Activated CD4-positive, alpha-beta T cell treated with anti-CD3 and anti-CD28 coated beads, Interleukin-2, amount 10 ng/mL, durations not matched to agents 7 days and 5 days (primary cell): ENCODE data around the gene PRODH2. TPM values are rescaled to one million over a fixed set of nuclear protein-coding genes. Genes with fewer than 3 reads are reported as not detected.
A peak's percentile ranks its signal among the peaks of the same experiment; 100 is the strongest.
"Not testable (repeated sequence)": the region's sequence is repeated elsewhere in the genome, so short reads cannot be mapped to it uniquely, and the experiment has no call there.

ENCODE experiments used
- CTCF ChIA-PET: fragments of 350-600 bp; sonication (Branson Sonifier 250); formaldehyde crosslinking; loops from one replicate; lab custom pipeline; 2021; ENCODE audit warnings: antibody characterized with exemption; lab: Charles Lee
- POLR2A ChIA-PET: fragments of 350-600 bp; sonication (Branson Sonifier 250); formaldehyde crosslinking; loops from one replicate; lab custom pipeline; 2021; ENCODE audit warnings: antibody characterized with exemption; lab: Charles Lee
- DNase-seq: peaks from one replicate; pipeline ENCODE4 v3.0.0-alpha.2; 2020
- H3K27ac Mint-ChIP-seq: one replicate; pipeline ENCODE4 v1.8.0; 2021; ENCODE audit warnings: mild to moderate bottlenecking, moderate library complexity, mixed read lengths
- H3K27me3 Mint-ChIP-seq: one replicate; pipeline ENCODE4 v1.8.0; 2021; ENCODE audit warnings: mixed read lengths
- H3K36me3 Mint-ChIP-seq: one replicate; pipeline ENCODE4 v1.8.0; 2021; ENCODE audit warnings: low read depth, mixed read lengths
- H3K4me1 Mint-ChIP-seq: one replicate; pipeline ENCODE4 v1.8.0; 2021; ENCODE audit warnings: mixed read lengths
- H3K4me3 Mint-ChIP-seq: one replicate; pipeline ENCODE4 v1.8.0; 2021; ENCODE audit warnings: mild to moderate bottlenecking, moderate library complexity, mixed read lengths
- H3K9me3 Mint-ChIP-seq: one replicate; pipeline ENCODE4 v1.8.0; 2021; ENCODE audit warnings: mixed read lengths
- total RNA-seq, 2 experiments: library from RNA; stranded (reverse); gene quantifications; one replicate each; pipeline ENCODE4 v1.2.3, GENCODE V29; 2021

The PRODH2 gene
- total RNA-seq, 2 experiments from 2014 or later: not detected

DNA sequence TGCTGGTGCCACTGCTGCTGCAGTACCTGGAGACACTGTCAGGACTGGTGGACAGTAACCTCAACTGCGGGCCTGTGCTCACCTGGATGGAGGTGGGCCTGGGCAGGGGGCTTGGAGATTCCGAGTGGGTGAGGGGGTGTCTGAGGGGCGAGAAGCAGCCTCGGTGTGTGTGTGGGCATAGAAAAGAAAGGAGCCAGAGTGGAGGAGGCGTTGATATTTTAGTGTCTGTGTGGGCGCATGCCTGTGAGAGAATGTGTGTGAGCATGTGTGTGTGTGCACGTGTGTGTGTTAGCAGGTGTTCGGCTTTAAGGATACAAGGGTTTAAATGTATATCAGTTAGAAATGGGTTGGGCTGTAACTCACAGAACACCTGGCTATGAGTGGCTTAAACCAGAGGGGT is 33.6 kb downstream of the PRODH2 start:
- H3K27me3 Mint-ChIP-seq: no peaks in the 10 kb centered on the region
- peaks cover 31% of the 10 kb centered on the region for H3K4me1 Mint-ChIP-seq
- H3K4me3 Mint-ChIP-seq: no peak overlapping the region
- CTCF ChIA-PET: no interaction called here
- no peak for DNase-seq
- peaks cover 28% of the 10 kb centered on the region for H3K36me3 Mint-ChIP-seq
- no peaks in the 10 kb centered on the region for H3K9me3 Mint-ChIP-seq
- POLR2A ChIA-PET: no interaction called here
- no peak overlapping the region for H3K27ac Mint-ChIP-seq

DNA sequence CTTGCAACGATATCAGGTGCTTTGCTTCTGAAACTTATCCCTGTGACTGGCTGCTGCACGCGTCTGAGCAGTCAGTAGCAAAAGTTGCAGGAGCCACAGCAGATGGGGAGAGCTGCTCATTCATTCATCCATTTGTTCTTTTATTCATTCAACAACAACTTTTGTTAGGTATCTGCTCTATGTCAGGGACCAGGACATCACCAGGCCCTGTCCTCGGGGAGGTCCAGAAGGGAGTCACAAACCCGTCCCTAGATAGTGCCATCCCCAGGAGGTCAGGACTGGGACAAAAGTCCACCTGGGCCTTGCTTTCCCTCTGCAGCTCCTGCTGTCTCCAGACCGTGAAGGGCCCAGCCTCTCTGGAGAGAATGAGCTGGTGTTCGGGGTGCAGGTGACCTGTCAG is 34.7 kb downstream of the PRODH2 start:
- H3K4me3 Mint-ChIP-seq: no peak overlapping the region
- no peaks in the 10 kb centered on the region for H3K9me3 Mint-ChIP-seq
- peaks cover 28% of the 10 kb centered on the region for H3K36me3 Mint-ChIP-seq
- no peak for DNase-seq
- no peak overlapping the region for H3K27ac Mint-ChIP-seq
- ChIA-PET POLR2A (no interaction called here), CTCF (interaction anchor here (1.1 to 1.5 kb wide), 2 partner anchors 15 to 30 kb away, joined by 3 to 4 read pairs; partner anchors contain the start of gene LIN37)
- H3K4me1 Mint-ChIP-seq: peaks cover 31% of the 10 kb centered on the region
- no peaks in the 10 kb centered on the region for H3K27me3 Mint-ChIP-seq

DNA sequence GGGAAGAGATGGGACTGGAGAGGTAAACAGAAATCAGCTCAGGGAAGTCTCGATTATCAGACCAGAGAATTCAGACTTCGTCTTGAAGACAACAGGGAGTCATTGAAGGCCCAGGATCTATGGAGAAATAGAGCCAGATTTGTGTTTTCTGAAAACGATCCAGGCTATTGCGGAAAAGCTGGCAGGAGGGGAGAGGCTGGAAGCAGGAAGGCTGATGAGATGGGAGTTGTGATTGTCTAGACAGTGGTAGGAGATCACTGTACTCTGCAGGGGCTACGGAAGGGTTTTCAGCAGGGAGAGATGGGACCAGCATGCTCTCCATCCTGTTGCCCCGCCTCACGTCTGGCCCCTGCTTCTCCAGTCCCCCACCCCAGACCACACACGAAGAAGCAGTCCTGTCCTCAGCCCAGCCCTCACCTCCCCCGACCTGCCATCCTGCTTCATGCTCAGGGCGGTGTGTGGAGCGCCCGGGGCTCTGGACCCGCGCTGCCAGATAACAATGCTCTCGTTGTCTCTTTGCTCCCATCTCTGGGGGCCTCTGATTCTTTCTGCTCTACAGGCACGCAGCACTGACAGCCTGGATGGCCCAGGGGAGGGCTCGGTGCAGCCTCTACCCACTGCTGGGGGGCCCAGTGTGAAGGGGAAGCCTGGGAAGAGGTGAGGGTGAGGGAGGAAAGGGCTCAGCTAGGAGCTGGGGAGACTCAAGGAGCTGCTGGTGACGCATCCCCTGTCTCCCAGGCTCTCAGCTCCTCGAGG is 35.4 kb downstream of the PRODH2 start:
- peak overlapping the region; percentile 82 for H3K4me3 Mint-ChIP-seq
- ChIA-PET POLR2A (no interaction called here), CTCF (interaction anchor here (1.1 to 1.5 kb wide), 3 partner anchors 15 to 33 kb away, joined by 3 to 4 read pairs (median 3); partner anchors contain the start of gene LIN37)
- H3K27ac Mint-ChIP-seq: no peak overlapping the region
- peaks cover 31% of the 10 kb centered on the region for H3K4me1 Mint-ChIP-seq
- peaks cover 24% of the 10 kb centered on the region for H3K36me3 Mint-ChIP-seq
- no peaks in the 10 kb centered on the region for H3K9me3 Mint-ChIP-seq
- DNase-seq: no peak
- H3K27me3 Mint-ChIP-seq: no peaks in the 10 kb centered on the region

DNA sequence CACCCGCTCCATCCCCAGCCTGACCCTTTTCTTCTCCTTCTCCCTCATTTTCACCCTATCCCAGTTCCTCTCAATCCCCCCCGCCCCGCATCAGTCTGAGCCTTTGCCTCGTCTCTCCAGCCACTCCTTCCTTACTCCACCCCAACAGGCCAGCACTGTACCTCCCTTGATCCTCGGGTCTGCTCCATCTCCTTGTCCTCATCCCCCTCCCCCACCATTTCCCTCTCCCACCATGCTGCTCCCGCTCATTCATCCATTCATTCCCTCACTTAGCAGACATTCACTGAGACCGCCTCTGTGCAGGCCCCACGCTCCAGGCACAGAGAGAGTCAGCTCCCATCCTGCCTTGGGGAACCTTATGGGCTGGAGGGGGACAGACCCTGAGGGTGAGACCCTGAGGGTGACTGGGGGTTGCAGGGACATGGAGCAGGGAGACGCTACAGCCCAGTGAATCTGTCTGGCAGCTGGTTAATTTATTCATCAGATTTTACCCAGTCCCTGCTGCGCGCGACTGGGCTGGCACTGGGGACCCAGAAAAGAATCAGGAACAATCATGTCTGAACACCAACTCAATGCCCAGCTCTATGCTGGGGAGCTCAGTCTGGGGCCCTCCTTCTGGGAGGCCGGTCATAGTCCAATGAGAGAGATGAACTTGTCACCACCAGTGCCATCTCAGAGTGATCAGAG is 36.4 kb downstream of the PRODH2 start:
- H3K36me3 Mint-ChIP-seq: peaks cover 17% of the 10 kb centered on the region
- ChIA-PET CTCF (interaction anchor here (1.1 to 1.5 kb wide), 2 partner anchors 28 to 32 kb away, joined by 3 to 4 read pairs; partner anchors contain the start of gene LIN37), POLR2A (no interaction called here)
- no peak for DNase-seq
- H3K27me3 Mint-ChIP-seq: no peaks in the 10 kb centered on the region
- H3K4me3 Mint-ChIP-seq: peak overlapping the region; percentile 82
- peaks cover 31% of the 10 kb centered on the region for H3K4me1 Mint-ChIP-seq
- no peaks in the 10 kb centered on the region for H3K9me3 Mint-ChIP-seq
- peak overlapping the region; percentile 80 for H3K27ac Mint-ChIP-seq

DNA sequence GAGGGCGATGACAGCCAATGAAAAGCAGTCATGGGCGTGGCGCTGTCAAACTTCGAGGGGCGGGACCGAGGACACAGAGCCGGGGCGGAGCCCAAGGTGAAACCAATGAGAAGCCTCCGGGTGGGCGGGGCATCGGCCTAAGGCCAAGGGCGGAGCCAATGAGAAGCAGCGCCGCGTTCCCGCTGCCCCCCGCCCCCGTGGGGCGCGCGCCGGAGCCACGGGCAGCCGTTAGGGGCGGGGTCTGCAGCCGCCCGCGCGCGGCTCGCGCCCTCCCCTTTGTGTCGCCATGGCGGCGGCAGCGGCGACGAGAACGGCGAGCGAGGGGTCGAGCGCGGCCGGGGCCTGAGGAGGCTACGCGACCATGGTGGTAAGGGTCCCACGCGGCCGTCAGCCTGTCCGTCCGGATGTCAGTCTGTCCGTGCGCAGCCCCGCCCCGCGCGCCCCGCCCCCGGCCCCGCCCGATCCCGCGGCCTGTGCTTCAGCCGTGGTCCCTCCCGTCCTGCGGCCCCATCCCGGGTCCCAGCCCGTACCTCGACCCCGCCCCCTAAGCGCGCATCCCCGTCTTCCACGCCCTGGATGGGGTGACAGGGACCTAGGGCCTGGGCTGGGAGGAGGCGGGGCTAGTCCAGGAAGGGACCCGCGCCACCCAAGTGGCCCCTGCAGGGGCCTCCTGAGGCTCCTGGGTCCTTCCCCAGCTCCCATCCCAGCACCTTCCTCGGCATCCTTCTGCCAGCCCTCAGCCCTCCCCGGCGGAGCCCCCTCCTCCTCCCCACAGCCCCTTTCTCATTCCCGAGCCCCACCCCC is 37.1 kb downstream of the PRODH2 start, which contains the start of gene ARHGAP33:
TSS of gene ARHGAP33 (plus strand) at position 267 of the 804 bp plus-strand sequence. CDS start at position 362, 95 bp downstream.
- Mint-ChIP-seq H3K27ac (peak within 1 kb of the TSS; percentile 80), H3K4me3 (peak within 1 kb of the TSS; percentile 82), H3K36me3 (peaks cover 15% of the 10 kb centered on the region), H3K9me3 (no peaks in the 10 kb centered on the region), H3K4me1 (peaks cover 32% of the 10 kb centered on the region), H3K27me3 (no peaks in the 10 kb centered on the region)
- ChIA-PET CTCF (interaction anchor here (1.1 kb wide), 1 partner anchor 31 kb away, joined by 3 read pairs; no protein-coding TSS in a partner anchor), POLR2A (no interaction called here)
- peak; percentile 100 for DNase-seq

DNA sequence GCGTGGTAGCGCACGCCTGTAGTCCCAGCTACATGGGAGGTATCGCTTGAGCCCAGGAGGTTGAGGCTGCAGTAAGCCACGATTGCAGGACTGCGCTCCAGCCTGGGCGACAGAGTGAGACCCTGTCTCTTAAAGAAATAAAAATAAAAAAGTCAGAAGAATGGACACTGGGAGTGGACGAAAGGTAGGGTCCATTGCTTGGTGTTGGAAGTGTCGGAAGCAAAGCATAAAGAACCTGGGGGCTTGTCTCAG is 37.7 kb downstream of the PRODH2 start:
- Mint-ChIP-seq H3K36me3 (peaks cover 16% of the 10 kb centered on the region), H3K27me3 (no peaks in the 10 kb centered on the region), H3K27ac (peak overlapping the region; percentile 65), H3K4me3 (peak overlapping the region; percentile 71), H3K9me3 (no peaks in the 10 kb centered on the region), H3K4me1 (peaks cover 32% of the 10 kb centered on the region)
- ChIA-PET CTCF (no interaction called here), POLR2A (no interaction called here)
- no peak for DNase-seq

DNA sequence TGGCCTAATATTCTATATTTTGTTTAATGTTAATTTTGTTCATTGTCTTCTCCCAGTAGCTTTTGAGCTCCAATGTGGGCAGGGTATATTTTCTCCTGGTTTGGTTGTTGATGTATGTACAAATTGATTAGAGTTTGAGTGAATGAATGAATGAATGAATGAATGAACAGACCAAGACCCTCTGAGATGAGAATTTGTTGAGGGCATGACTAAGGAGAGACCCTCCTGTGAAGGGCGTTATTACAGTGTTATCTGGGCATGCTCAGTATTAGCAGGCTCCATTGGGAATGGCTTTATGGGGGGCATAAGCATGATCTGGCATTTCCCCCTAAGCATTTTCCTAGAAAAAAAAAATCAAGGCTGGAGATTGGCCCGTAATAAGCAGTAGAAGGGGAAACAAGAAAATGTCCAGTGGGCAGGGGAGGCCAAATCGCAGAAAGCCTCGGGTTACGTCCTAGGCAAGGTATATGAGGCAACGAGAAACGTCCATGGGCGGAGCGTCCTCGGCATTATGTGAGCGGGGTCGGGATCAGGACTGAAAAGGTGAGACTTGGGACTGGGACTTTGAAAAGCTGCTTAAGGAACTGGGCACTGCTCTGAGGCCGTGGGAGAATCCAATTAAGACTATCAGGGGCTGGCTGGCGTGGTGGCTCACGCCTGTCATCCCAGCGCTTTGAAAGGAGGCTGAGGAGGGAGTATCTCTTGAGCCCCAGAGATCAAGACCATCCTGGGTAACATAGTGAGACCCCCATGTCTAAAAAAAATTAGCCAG is 38.2 kb downstream of the PRODH2 start:
- no peak for DNase-seq
- ChIA-PET CTCF (no interaction called here), POLR2A (no interaction called here)
- no peaks in the 10 kb centered on the region for H3K9me3 Mint-ChIP-seq
- no peak overlapping the region for H3K27ac Mint-ChIP-seq
- H3K27me3 Mint-ChIP-seq: no peaks in the 10 kb centered on the region
- peak overlapping the region; percentile 71 for H3K4me3 Mint-ChIP-seq
- peaks cover 32% of the 10 kb centered on the region for H3K4me1 Mint-ChIP-seq
- peaks cover 12% of the 10 kb centered on the region for H3K36me3 Mint-ChIP-seq

DNA sequence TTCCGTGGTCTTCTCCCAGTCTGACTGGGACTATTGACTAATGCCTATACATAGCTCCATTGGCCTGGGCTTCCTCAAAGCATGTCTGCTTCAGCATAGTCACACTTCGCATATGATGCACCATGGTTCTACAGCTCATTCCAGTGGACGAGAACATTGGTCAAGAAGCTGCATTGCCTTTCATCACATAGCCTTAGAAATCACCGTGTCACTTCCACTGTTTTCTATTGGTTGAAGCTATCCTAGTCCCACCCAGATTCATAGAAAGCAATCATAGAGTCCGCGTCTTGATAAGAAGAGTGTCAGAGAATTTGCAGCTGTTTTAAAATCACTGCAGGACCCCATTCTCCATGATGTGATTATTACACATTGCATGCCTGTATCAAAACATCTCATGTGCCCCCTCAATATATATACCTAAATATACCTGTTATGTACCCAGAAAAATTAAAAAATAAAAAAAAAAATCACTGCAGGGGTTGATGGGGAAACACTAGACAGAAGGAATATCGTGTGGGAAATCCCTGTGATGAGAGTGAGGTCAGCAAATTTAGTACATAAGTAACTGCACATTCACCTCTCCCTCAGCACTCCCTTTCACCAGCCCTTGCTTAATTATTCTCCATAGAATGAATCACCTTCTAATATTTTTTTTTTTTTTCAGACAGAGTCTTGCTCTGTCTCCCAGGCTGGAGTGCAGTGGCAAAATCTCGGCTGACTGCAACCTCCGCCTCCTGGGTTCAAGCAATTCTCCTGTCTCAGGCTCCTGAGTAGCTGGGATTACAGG is 39.4 kb downstream of the PRODH2 start:
- Mint-ChIP-seq H3K4me3 (no peak overlapping the region), H3K4me1 (peaks cover 26% of the 10 kb centered on the region), H3K27me3 (no peaks in the 10 kb centered on the region), H3K9me3 (no peaks in the 10 kb centered on the region), H3K36me3 (peaks cover 8% of the 10 kb centered on the region), H3K27ac (no peak overlapping the region)
- POLR2A ChIA-PET: no interaction called here
- CTCF ChIA-PET: interaction anchor here (0.7 to 0.9 kb wide), 3 partner anchors 11 to 36 kb away, joined by 3 read pairs; no protein-coding TSS in a partner anchor
- DNase-seq: no peak

DNA sequence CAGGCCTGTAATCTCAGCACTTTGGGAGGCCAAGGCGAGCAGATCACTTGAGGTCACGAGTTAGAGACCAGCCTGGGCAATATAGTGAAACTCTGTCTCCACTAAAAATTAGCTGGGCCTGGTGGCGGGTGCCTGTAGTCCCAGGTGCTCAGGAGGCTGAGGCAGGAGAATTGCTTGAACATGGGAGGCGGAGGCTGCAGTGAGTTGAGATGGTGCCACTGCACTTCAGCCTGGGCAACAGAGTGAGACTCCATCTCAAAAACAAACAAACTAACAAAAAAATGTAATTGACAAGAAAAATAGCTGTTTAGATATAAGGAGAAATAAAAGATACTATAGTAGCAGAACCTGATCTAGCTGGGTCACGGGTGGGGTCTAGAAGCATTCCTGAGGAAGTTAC is 40.3 kb downstream of the PRODH2 start:
- H3K27me3 Mint-ChIP-seq, DNase-seq, POLR2A ChIA-PET, H3K27ac Mint-ChIP-seq, H3K4me3 Mint-ChIP-seq, H3K9me3 Mint-ChIP-seq: not testable (repeated sequence)
- peaks cover 26% of the 10 kb centered on the region for H3K4me1 Mint-ChIP-seq
- H3K36me3 Mint-ChIP-seq: peaks cover 10% of the 10 kb centered on the region
- CTCF ChIA-PET: interaction anchor here (0.7 to 0.9 kb wide), 3 partner anchors 10 to 37 kb away, joined by 3 read pairs; no protein-coding TSS in a partner anchor

DNA sequence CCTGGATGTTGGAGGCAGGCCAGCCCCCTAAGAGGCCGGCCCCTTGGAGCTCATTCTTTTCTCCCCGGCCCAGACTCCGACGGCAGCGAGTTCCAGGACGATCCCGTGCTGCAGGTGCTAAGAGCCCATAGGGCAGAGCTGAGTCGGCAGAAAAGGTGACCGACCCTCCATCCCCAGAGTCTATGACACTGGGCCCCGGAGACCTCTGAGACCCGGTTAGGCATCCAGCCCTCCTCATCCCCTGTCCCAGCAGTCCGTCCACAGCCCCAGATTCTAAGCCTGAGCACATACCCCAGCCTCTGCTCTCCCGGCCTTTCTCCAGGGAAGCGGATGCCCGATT is 44.6 kb downstream of the PRODH2 start:
- no peak overlapping the region for H3K27ac Mint-ChIP-seq
- H3K27me3 Mint-ChIP-seq: no peaks in the 10 kb centered on the region
- H3K4me3 Mint-ChIP-seq: no peak overlapping the region
- no peak for DNase-seq
- ChIA-PET POLR2A (no interaction called here), CTCF (no interaction called here)
- no peaks in the 10 kb centered on the region for H3K9me3 Mint-ChIP-seq
- H3K4me1 Mint-ChIP-seq: peaks cover 2% of the 10 kb centered on the region
- peaks cover 14% of the 10 kb centered on the region for H3K36me3 Mint-ChIP-seq

DNA sequence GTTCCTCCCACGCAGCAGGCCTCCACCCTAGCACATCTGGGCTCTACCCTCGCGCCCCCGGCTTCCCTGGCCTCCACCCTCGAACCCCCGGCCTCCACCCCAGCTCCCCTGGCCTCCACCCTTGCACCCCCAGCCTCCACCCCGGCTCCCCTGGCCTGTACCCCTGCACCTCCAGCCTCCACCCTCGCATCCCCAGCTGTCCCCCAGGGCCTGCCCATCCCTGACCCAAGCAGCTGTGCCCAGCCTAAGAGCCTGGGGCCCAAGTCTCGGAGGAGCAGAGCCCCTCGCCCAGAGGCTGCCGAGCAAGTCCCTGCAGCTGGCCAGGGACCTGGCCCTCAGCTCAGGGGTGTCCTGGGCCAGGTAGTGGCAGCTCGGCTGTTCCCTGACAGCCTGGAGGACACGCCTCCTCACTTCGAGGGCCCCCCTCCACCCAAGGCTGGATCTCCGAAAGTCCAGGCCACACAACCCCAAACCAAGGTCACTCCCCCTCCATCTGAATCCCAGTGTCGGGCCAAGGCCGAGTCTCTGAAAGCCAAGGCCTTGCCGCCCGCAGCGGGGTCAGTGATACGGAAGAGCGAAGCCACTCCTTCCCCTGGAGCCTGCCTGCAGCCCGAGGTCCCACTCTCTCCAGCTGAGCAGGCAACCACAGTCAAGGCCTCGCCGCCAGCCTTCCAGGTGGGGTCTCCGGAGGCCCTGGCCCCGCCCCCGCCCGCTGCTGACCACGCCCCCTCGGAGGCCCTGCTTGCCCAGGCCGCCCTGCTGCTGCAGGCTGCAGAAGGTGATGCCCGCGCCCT is 45.2 kb downstream of the PRODH2 start:
- no peak overlapping the region for H3K4me3 Mint-ChIP-seq
- peaks cover 2% of the 10 kb centered on the region for H3K4me1 Mint-ChIP-seq
- H3K9me3 Mint-ChIP-seq: no peaks in the 10 kb centered on the region
- H3K36me3 Mint-ChIP-seq: peaks cover 14% of the 10 kb centered on the region
- DNase-seq: no peak
- no peaks in the 10 kb centered on the region for H3K27me3 Mint-ChIP-seq
- no peak overlapping the region for H3K27ac Mint-ChIP-seq
- CTCF ChIA-PET: no interaction called here
- POLR2A ChIA-PET: no interaction called here
